ENCODE results near the gene CLASP2.
"Not testable (repeated sequence)": the region's sequence is repeated elsewhere in the genome, so short reads cannot be mapped to it uniquely, and the experiment has no call there.

Gene CLASP2

DNA sequence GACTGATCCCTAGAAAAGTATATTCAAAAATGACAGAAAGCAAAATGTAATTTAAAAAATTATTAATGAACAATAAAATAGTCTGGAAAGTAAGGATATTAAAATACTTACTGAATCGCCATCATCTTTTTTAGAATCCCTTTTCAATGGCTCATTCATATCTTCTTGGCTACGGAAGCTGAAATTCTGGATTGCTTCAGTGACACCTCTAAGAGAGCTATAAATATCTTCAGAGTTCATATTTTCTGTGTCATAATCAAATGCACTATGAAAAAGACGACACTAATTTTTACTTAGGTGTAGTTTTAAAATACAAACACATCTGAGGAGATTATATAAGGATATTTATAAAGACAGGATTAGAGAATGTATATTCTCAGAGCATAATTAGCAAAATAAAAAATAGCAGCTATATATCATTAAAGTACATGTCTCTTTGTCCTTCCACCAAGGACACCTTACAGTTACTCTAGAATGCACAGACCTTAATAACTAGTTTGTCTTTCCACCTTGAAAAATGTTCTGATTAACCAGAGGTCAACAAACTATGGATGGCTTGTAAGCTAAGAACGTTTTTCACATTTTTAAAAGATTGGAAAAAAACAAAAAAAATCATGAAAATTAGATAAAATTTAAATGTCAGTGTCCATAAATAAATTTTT, 179.2 kb downstream of the CLASP2 start:
- DNase-seq, result no peak

DNA sequence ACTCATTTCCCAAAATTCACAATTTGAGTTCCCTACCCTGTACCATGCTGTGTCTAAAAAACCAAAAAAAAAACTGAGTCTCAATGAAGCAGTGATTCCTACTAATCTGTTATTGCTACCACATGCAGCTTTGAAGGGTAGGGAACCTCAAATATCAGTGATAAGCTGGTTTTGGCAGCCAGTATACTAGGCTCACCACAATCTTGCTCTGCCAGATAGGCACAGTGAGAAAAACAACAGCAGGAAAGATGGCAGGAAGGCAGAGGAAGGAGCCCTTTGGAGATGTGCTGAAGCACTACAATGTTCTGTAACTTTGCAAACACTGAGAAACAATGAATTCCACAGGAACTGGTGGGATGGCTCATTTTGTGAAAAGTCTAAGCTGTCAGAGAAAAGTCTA, 180.9 kb downstream of the CLASP2 start:
- DNase-seq, result no peak

DNA sequence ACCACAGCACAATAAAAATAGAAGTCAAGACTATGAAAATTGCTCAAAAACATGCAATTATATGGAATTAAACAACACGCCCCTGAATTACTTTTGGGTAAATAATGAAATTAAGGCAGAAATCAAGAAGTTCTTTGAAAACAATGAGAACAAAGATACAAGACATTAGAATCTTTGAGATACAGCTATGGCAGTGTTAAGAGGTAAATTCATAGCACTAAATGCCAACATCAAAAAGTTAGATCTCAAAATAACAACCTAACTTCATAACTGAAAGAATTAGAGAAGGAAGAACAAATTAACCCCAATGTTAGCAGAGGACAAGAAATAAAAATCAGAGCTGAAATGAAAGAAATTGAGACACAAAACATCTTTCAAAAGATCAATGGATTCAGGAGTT, 191.3 kb downstream of the CLASP2 start:
- DNase-seq, result no peak

DNA sequence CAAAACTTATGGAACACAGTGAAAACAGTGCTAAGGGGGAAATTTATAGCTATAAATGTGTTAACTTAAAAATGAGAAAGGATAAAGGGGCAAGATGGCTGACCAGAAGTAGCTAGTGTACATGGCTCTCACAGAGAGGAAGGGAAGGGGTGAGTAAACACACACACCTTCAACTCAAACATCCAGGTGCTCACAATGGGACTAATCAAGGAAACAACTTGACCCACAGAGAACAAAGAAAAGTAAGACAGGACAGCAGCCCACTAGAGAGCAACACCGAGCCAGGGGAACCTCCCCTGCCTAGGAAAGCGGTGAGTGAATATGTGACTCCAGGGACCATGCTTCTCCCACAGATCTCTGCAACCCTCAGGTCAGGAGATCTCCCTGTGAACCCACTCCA, 192.8 kb downstream of the CLASP2 start:
- DNase-seq, result no peak

DNA sequence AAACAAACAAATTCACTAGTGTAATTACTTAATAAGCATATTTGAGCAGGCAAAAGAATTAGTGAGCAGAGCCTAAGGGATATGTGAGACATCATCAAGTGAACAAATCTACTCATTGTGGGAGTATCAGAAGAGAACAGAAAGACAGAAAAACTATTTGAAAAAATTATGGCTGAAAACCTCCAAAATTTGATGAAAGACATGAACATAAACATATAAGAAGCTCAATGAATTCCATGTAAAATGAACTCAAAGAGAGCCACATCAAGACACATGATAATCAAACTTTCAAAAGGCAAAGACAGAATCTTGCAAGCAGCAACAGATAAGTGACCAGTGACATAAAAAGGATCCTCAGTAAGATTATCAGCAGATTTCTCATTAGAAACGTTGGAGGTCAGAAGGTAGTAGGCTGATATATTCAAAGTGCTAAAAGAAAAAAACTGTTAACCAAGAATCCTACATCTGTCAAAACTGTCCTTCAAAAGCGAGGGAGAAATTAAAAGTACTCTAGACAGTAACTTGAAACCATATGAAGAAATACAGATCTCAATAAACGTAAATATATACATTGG, 194.9 kb downstream of the CLASP2 start:
- no peak for DNase-seq

DNA sequence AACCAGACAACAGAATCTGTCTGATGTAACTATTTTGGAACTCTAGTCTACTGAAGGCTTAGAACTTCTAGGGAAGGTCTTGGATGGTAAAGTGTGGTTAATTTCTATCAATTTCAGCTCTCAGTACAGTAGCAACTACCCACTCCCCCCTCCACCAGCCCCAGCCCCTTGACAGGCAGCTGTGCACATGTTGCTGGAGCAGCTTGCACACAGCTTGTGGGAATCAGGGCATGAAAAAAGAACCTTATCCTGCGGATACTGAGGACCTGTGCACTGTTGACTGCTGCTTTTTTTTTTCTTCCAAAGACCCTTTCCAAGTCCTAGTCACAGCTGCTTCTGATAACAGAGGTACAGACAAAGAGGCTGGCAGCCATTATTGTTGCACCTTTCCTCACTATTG, 196.3 kb downstream of the CLASP2 start:
- DNase-seq, result peak; percentile 64

DNA sequence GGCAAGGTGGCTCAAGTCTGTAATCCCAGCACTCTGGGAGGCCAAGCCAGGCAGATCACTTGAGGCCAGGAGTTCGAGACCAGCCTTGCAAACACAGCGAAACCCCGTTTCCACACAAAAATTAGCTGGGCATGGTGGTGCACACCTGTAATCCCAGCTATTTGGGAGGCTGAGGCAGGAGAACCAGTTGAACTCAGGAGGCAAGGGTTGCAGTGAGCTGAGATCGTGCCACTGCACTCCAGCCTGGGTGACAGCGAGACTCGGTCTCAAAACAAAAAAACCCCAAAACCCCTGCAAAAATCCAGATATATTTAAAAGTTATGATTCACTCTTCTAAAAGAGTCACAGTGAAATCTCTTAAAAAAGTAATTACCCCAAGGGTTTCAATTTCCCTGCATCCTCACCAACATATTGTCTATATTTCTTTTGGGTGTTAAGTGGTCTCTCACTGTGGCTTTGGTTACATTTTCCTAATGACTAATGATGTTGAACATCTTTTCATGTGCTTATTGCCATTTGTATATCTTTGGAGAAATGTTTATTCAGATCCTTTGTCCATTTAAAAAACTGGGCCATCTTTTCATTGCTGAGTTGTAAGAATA, 204.7 kb downstream of the CLASP2 start:
- DNase-seq, result no peak

DNA sequence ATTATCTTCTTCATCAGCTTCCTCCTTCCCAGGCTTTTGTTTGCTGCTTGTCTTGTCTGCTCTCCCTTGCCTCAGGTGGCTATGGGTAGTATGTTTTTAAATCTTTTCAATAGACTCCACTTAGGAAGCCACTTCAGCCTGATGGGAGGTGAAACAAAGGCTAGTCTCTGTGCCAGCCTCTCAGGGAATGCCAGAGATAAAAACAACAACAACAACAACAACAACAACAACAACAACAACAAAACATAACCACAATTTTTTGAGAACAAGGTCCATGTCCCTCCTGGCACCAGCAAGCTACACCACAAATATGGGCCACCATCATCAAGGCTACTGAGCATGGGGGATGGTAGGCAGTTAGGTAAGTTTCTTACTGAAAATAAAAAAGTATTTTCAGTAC, 213.0 kb downstream of the CLASP2 start:
- no peak for DNase-seq

DNA sequence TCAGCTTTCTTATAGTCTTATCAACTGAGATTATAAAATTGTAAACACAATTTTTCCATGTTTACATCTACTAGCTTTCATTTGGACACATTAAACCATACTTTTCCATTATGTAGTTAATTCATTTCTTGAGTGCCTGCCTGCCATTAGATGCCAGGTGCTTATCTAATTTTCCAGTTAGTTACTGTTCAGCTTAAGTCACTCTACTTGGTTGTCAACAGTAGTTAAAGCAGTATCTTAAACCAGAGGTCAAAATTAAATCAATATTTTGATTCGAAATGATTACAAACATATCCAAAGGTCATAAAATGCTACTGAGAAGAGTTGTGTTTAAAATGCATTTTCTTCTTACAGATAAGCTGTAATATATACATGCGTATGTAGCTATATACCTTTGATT, 221.6 kb downstream of the CLASP2 start:
- DNase-seq, result no peak

DNA sequence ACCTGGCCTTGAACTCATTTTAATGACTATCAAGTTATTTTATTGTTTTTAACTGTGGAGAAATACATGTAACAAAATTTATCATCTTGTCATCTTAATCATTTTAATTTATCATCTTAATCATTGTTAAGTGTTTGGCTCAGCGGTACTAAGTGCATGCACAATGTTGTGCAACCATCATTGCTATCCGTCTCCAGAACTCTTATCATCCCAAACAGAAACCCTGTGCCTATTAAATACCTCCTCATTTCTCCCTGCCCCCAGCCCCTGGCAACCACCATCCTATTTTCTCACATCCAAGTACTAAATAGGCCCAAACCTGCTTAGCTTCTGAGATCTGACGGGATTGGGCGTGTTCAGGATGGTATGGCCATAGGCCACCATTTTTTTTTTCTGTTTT, 226.3 kb downstream of the CLASP2 start:
- DNase-seq, result no peak

DNA sequence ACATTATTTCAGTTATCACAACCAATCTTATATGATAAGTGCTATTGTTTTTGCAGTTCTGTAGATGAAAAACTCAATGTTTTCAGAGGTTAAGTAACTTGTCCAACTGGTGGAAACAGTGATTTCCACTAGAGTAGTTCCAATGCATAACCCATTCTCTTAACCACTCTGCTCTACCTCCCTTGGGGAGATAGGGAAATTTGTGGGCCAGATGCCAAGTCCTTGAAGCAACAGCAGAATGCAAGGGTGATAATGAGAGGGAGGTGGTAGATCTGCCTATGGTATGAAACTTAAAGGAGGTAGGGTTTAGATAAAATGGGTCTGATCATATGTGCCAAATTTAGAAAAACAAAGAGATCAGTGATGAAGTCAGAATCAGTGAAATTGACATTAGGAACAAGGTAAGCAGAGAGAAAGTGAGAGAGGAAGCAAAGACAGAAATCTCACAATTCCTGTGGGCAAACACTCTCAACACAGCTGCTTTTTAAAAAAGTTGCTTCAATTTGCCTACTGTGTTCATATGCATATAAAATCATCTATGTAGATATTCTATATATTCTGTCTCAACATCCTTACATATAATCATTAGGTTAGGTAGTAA, 227.3 kb downstream of the CLASP2 start:
- DNase-seq, result no peak

DNA sequence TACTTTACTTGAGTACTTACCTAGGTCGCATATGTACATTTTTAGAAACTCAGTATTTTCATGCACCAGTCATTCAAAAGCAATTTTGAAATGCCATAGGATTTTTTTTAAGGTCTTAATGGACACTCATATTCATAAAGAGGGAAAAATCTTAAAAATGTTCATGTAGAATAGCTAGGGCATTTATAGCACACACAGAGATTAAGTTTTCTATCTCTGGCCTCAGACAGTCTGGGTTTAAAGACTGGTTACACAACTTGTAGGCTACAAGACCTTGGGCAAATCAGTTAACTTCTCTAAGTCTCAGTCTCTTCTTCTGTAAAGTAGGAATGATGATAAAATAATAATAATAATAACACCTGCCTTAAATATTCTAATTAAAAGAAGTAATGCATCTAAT, 229.4 kb downstream of the CLASP2 start:
- no peak for DNase-seq

DNA sequence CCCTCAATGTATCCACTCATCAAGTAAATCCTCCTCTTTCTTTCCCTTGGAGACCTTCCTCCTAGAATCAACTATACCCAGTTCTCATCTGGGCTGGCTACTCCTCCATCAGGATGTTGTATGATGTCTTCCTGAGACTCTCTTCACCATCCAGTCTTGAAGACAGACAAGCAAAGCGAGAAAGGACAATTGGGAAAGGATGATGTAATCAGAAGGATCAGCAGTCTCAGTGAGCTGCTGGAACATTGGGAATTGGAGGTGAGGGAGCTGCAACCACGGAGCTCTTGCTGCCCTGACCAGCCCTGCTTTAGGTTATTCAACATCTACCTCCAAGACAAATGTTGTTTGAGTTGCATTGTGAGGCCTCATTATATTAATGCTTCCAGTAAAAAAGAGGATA, 229.8 kb downstream of the CLASP2 start:
- DNase-seq, result no peak

DNA sequence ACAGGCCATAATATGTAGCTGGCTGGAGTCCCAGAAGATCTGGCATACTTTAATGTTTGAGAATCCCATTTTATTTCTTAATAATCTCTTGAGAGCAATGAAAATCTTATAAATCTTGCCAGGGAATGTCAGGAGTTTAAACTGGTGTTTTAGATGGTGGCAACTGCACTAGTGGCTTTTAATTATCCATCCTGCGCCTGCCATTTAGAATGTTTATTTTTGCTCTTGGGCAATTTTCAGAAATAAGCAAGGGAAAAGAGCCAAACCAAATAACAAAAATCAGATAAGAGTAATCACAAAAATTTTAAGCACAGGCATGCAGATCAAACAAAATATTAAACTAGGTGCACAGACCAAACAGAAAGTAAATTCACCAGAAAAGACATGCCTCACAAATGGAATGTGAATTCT, 235.9 kb downstream of the CLASP2 start:
- peak; percentile 39 for DNase-seq

DNA sequence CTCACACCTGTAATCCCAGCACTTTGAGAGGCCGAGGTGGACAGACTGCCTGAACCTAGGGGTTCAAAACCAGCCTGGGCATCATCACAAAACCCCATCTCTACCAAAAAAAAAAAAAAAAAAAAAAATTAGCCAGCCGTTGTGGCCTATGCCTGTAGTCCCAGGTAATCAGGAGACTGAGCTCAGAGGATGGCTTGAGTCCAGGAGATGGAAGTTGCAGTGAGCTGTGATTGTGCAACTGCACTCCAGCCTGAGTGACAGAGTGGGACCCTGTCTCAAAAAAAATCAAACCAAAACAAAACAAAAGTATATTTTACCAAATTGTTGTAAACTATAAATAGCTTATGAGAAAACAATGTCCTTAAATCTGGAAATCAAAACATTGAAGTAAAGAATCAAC, 243.2 kb downstream of the CLASP2 start:
- no peak for DNase-seq

DNA sequence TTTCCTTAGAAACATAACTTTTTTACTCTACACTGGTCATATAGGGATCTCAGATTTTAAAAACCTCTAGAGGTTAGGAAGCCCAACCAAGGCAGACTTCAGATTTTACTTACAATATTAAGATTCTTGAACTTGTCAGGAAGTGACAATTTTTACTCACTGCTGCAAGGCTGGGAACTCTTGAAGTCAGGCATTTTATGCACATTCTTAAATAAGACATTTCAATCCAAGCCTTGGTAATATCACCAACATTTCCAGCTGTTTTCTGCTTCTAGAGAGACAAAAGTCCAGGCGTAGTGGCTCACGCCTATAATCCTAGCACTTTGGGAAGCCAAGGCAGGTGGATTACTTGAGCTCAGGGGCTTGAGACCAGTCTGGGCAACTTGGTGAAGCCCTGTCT, 244.2 kb downstream of the CLASP2 start:
- no peak for DNase-seq

DNA sequence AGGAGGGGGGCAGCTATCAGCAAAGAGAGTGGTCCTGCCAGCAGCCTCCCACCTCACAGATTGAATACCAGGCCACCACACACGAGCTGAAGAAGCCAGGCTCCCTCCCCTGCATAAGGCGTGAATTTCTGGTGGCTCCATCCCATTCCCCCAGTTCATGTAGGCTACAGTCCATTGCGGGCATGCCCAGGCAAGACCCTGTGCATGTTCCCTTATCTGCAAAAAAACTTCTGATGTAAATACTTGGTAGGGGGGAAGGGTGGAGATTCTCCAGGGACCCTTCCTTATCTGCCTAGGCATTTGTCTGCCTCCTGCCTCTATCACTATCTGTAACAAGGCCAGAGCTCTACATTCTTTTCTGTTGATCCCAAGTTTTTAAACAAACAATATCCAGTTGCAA, 250.3 kb downstream of the CLASP2 start:
- DNase-seq, result no peak

DNA sequence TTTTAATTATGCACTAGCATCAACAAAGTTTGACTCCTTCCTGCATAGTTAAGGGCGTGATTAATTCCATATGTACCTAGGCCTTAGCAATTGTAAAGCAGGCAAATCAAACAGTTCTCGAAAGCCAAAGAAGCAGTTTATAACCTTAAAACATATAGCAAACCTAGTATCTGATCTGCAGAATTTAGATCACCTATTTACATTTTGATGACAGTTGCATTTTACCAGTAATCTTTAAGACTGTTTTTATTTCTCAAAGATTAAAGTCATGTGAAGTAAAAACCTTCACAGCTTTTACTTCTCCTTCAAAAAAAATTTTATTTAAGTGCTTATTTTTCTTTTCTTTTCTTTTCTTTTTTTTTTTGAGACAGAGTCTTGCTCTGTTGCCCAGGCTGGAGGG, 257.0 kb downstream of the CLASP2 start:
- DNase-seq, result no peak

DNA sequence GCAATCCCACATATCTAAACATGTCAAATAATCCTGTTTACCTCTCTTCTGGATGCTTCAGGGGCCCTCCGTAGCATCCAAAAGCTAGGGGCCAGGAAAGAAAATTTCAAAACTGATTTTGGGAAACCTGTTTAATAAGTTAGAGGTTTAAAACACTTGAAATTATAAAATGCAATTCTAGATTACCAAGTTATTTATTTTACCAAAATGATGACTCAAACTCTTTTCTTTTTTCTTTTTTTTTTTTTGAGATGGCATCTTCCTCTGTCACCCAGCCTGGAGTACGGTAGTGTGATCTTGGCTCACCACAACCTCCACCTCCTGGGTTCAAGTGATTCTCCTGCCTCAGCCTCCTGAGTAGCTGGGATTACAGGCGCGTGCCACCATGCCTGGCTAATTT, 258.5 kb downstream of the CLASP2 start:
- DNase-seq, result not testable (repeated sequence)

DNA sequence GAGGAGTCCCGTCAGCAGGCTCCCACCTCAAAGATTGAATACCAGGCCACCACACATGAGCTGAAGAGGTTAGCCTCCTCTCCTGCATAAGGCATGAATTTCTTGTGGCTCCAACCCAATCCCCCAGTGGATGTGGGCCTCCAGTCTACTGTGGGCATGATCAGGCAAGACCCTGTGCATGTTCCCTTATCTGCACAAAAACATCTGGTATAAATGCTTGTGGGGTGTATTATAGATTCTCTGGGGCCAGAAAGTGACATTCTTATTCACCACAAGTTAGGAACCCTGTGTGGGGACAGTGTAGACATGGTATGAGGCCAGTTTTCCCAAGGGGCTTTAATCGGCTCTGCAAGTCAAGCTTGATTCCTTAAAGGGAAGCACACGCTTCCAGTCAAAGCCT, 259.6 kb downstream of the CLASP2 start:
- no peak for DNase-seq

DNA sequence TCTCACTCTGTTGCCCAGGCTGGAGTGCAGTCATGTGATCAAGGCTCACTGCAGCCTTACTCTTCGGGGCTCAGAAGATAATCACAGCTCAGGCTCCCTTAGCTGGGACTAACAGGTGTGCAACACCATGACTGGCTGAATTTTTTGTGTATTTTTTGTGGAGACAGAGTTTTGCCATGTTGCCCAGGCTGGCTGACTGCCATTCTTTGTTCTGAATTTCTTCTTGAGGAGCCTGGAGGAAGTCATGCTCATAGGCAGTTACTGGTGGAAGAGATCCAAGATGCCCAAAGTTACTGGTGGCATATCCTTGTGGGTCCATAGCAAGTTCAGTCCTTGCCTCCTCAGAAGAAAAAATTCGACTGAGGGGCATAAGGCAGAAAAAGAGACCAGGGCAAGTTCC, 261.3 kb downstream of the CLASP2 start:
- no peak for DNase-seq

DNA sequence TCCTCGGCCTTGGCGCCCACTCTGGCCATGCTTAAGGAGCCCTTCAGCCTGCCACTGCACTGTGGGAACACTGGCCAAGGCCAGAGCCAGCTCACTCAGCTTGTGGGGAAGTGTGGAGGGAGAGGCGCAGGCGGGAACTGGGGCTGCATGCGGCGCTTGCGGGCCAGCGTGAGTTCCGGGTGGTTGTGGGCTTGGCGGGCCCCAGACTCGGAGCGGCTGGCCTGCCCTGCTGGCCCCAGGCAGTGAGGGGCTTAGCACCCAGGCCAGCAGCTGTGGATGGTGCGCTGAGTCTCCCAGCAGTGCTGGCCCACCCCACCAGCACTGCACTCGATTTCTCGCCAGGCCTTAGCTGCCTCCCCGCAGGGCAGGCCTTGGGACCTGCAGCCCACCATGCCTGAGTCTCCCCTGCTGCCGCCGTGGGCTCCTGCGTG, 264.7 kb downstream of the CLASP2 start:
- no peak for DNase-seq

DNA sequence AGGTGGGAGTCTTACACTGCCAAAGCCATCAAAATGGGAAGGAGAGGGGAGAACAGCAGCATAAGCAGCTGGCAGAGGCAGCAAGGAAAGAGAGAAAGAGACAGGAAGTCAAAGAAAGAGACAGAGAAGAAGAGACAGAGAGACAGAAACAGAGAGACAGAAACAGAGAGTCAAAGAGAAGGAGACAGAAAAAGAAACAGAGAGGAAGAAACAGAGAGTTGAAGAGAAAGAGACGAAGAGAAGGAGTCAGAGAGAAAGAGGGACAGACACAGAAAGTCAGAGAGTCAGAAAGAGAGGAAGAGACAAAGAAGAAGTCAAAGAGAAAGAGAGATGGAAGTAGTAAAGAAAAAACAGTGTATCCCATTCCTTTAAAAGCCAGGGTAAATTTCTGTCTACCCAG, 266.1 kb downstream of the CLASP2 start:
- DNase-seq, result not testable (repeated sequence)

DNA sequence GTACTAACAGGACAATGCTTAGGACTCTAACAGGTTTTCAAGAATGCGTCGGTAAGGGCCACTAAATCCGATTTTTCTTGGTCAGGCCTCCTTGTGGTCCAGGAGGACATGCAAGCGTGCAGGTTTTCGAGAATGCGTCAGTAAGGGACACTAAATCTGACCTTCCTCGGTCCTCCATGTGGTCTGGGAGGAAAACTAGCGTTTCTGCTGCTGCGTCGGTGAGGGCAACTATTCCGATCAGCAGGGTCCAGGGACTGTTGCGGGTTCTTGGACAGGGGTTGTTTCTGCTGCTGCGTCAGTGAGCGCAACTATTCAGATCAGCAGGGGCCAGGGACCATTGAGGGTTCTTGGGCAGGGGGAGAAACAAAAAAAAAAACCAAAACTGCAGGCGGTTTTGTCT, 270.1 kb downstream of the CLASP2 start:
- no peak for DNase-seq

Data from eye (tissue), 1 donor.